ENCODE measurements around the gene PARD3.

- TF ChIP-seq EZH2 (IDR thresholded peaks at IDR 0.05; ENCODE audit: insufficient read depth, poor library complexity, severe bottlenecking) (no peak), EZH2phosphoT487 (IDR thresholded peaks at IDR 0.05; ENCODE audit: insufficient read depth, low read depth) (no peak)
Observed at GRCh38 chr10:34535872-34536271, 279.2 kb downstream of the PARD3 start.
